Sigmoid colon (tissue), 3 donors: Measurements from ENCODE around the gene GGTLC2.

Source experiments
- CTCF ChIP-seq, 4 experiments: fragments of 450-650 bp in 3 of 4; fragments of 200-600 bp in 1 of 4; IDR thresholded peaks; one replicate each; pipeline ENCODE4 v1.5.1; 2016 to 2019; ENCODE audit warnings: antibody characterized with exemption in 4 of 4, mild to moderate bottlenecking in 3 of 4, moderate library complexity in 2 of 4
- POLR2A ChIP-seq, 2 donors: fragments of 450-650 bp; IDR thresholded peaks; one replicate each; pipeline ENCODE4 v1.6.1; 2016; ENCODE audit warnings: antibody characterized with exemption in 2 of 2, mild to moderate bottlenecking in 2 of 2, moderate library complexity in 2 of 2

DNA sequence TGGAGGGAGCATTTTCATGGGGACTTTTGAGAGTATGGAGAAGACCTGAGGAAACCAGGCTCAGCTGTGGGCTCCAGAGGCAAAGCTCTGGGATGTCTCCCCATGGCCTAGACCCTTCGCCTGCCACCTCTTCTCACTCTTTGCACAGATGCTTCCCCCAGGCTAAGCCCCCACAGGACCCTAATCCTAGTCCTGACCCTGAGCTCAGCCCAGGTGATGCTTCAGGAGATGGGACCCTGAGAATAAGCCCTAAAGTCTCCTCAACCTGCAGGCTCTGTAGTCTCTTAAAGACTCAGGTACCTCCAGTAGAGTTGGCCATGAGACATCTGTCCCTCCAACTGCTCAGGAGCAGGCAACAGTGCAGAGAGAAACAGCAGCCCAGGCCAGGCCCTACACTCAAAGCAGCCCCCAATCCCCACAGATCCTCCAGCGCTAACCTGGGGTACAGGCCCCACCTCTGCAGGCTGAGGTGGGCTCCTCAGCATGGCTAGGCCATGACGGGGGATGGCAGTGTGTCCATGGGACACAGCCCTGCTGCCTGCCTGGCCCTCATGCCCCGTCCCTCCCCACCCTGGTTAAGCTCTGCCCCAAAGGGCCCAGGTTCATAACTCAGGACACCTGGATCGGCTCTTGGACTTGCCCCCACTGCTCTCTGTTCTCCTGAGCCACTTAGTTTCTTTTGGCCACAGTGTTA lies 39.4 kb downstream of the GGTLC2 start:
- no peak for TF ChIP-seq CTCF (IDR thresholded peaks at IDR 0.05)
- no peak for TF ChIP-seq POLR2A (IDR thresholded peaks at IDR 0.05)
